Memory B cell (primary cell): ENCODE measurements around the gene SNAPC5.

ENCODE experiments used
- ATAC-seq: fragments of 150-1000 bp; cut with Tn5 transposase; 2 replicates; pipeline ENCODE4 v1.10.0; 2021; ENCODE audit warnings: low read depth, mild to moderate bottlenecking, moderate library complexity
- DNase-seq, 2 donors: peaks; one replicate each; pipeline ENCODE4 v3.0.0; 2022; ENCODE audit warnings: low spot score in 2 of 2
- H3K27ac Mint-ChIP-seq: one replicate; pipeline ENCODE4 v1.8.0; 2022; ENCODE audit warnings: mild to moderate bottlenecking, moderate library complexity, mixed read lengths
- H3K27me3 Mint-ChIP-seq: one replicate; pipeline ENCODE4 v1.8.0; 2022; ENCODE audit warnings: mixed read lengths
- H3K36me3 Mint-ChIP-seq: one replicate; pipeline ENCODE4 v1.8.0; 2022; ENCODE audit warnings: mild to moderate bottlenecking, mixed read lengths
- H3K4me1 Mint-ChIP-seq: one replicate; pipeline ENCODE4 v1.8.0; 2022; ENCODE audit warnings: mixed read lengths
- H3K4me3 Mint-ChIP-seq: one replicate; pipeline ENCODE4 v1.8.0; 2022; ENCODE audit warnings: mild to moderate bottlenecking, moderate library complexity, mixed read lengths
- H3K9me3 Mint-ChIP-seq: one replicate; pipeline ENCODE4 v1.8.0; 2022; ENCODE audit warnings: mixed read lengths

The SNAPC5 gene

DNA sequence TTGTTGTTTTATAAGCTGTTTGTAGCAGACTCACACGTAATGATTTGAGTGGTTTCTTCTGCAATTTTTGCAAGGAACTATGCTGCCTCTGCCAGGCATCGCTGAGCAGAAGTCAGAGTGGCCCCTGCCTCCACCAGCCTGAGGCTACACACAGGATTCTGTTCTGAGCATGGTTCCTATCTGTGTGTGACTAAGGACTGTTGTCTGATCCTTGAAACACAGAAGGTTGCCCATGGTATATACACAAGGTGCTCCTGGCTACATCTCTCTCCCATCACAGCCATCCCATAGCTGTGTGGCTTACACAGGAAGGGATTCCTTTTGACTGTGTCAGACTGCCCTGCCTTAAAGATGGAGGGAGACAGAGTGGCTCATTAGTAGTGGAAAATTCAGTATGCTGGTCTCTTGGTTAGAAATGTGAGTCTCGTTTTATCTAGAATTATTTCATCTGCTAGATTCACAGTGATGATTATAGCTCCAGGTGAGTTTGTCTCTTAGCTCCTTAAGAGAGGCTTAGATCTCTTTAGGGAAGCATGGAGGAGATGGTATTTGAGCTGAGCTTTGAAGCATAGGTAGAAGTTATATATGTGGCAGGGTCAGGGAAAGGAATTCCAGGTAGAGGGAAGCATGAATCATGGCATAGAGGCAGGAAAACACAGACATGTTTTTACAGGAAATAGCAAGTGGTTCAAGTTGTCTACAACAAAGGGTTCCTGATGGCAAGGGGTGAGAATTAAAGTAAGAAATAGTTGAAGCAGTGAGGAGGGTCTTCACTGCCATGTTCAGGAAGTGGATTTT, 37.5 kb downstream of the SNAPC5 start:
- Mint-ChIP-seq H3K27ac (peak overlapping the region; percentile 24), H3K9me3 (no peaks in the 10 kb centered on the region), H3K36me3 (peaks cover 15% of the 10 kb centered on the region), H3K4me1 (peaks cover 8% of the 10 kb centered on the region), H3K27me3 (no peaks in the 10 kb centered on the region), H3K4me3 (no peak overlapping the region)
- DNase-seq = no peak
- ATAC-seq = no peak

DNA sequence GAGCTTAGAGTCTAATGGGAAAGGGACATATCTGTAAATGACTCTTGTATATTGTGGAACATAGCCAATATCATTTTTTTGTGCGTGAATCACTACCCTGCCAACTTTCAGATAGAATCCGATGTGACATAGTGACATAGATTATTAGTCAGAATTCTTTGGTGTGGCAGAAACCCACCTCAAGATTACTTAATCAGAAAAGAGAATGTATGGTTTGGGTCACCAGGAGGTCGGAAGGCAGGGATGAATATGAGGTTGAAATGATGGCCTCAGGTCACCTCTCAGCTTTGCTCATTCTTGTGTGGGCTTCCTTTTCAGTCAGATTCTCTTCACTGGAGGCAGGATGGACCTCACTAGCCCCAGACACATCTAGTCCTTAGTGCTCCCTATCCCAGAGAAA, 41.4 kb downstream of the SNAPC5 start:
- DNase-seq (no peak), ATAC-seq (no peak)
- H3K9me3 Mint-ChIP-seq = no peaks in the 10 kb centered on the region
- H3K4me1 Mint-ChIP-seq = peaks cover 8% of the 10 kb centered on the region
- peaks cover 16% of the 10 kb centered on the region for H3K36me3 Mint-ChIP-seq
- no peak overlapping the region for H3K4me3 Mint-ChIP-seq
- no peak overlapping the region for H3K27ac Mint-ChIP-seq
- H3K27me3 Mint-ChIP-seq = no peaks in the 10 kb centered on the region

DNA sequence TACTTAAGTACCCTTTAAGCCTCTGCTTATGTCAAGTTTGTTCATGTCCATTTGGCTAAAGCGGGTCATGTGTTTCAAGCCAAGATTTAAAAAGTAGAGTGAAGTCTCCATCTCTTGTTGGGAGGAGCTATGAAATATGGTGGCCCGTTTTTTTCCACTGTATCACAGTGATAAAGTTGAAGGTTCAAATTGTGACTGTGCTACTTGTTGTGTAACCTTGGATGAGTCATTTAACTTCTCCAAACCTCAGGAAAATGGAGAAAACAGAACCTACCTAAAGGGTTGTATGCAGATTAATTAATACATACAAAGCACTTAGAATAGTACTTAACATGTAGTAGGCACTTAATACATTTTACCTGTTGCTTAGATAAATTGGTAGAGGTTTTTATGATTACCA, 43.4 kb downstream of the SNAPC5 start:
- H3K36me3 Mint-ChIP-seq = peaks cover 12% of the 10 kb centered on the region
- peaks cover 2% of the 10 kb centered on the region for H3K4me1 Mint-ChIP-seq
- no peak overlapping the region for H3K27ac Mint-ChIP-seq
- no peak overlapping the region for H3K4me3 Mint-ChIP-seq
- ATAC-seq (no peak), DNase-seq (no peak)
- no peaks in the 10 kb centered on the region for H3K9me3 Mint-ChIP-seq
- H3K27me3 Mint-ChIP-seq = no peaks in the 10 kb centered on the region

DNA sequence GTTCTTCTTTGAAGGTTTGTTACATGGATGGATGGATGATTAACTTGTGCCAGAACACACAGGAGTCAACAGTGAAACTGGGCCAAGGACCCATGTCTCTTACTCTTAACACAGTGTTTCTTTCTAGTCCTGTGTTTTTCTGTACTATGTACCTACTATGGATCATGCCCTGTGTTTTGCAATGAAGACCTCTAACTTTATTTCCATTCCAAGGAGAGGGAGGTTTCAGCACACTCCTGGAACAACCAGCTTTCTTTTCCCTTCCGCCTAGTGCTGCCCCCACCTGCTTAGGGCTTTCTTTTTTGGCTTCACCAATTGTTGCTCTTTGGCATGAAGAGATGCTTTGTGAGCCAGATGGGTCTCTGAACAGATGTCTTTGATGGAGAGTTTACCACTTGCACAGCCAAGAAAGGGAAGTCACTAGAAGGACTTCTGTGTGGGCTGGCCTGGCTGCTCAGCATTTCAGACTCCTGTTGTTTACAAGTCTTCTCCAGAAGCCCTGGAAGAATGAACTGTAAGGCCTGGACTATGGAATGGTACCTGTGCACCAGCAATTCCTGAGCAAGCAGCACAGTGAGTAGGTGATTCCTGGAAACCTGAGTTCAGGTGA, 44.5 kb downstream of the SNAPC5 start:
- no peaks in the 10 kb centered on the region for H3K27me3 Mint-ChIP-seq
- H3K27ac Mint-ChIP-seq = peak overlapping the region; percentile 58
- H3K4me1 Mint-ChIP-seq = peaks cover 2% of the 10 kb centered on the region
- H3K9me3 Mint-ChIP-seq = no peaks in the 10 kb centered on the region
- DNase-seq = no peak
- peaks cover 15% of the 10 kb centered on the region for H3K36me3 Mint-ChIP-seq
- no peak for ATAC-seq
- H3K4me3 Mint-ChIP-seq = no peak overlapping the region

DNA sequence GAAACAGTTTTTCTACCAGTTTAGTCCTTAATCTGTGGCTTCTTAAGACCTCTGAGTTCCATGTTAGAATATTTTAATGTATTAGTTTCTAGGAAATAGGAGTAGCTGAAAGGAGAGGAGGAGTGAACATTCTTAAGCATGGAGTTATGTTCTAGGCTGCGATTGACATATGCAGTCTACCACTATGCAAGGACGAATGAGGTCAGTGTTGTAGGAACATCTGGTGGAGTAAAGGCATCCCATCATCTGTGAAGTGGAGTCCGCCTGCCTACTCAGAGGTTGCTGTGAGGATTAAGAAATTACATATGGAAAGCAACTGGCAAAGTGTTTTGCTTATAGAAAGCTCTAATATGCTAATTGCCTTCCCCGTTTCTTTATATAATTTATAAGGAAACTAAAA, 45.1 kb downstream of the SNAPC5 start:
- no peak overlapping the region for H3K4me3 Mint-ChIP-seq
- H3K36me3 Mint-ChIP-seq = peaks cover 16% of the 10 kb centered on the region
- H3K4me1 Mint-ChIP-seq = peaks cover 2% of the 10 kb centered on the region
- H3K9me3 Mint-ChIP-seq = no peaks in the 10 kb centered on the region
- H3K27me3 Mint-ChIP-seq = no peaks in the 10 kb centered on the region
- ATAC-seq (no peak), DNase-seq (no peak)
- no peak overlapping the region for H3K27ac Mint-ChIP-seq
